Hippocampal formation (tissue), 2 donors: Measurements from ENCODE around the gene LRFN3.
"Not testable (repeated sequence)": the region's sequence is repeated elsewhere in the genome, so short reads cannot be mapped to it uniquely, and the experiment has no call there.

Experiments used
- DNase-seq, 2 donors: peaks; one replicate each; lab custom pipeline; 2025; lab: John Stamatoyannopoulos, UW

LRFN3 gene

GRCh38 chr19:35939307-35940077 lies 3.3 kb downstream of the LRFN3 start:
- DNase-seq, result no peak

DNA sequence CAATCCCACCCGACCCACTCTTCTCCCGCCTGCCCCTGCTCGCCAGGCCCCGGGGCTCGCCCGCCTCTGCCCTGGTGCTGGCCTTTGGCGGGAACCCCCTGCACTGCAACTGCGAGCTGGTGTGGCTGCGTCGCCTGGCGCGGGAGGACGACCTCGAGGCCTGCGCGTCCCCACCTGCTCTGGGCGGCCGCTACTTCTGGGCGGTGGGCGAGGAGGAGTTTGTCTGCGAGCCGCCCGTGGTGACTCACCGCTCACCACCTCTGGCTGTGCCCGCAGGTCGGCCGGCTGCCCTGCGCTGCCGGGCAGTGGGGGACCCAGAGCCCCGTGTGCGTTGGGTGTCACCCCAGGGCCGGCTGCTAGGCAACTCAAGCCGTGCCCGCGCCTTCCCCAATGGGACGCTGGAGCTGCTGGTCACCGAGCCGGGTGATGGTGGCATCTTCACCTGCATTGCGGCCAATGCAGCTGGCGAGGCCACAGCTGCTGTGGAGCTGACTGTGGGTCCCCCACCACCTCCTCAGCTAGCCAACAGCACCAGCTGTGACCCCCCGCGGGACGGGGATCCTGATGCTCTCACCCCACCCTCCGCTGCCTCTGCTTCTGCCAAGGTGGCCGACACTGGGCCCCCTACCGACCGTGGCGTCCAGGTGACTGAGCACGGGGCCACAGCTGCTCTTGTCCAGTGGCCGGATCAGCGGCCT lies 4.1 kb downstream of the LRFN3 start:
- no peak for DNase-seq

- no peak for DNase-seq
Observed at GRCh38 chr19:35940839-35941238, 4.7 kb downstream of the LRFN3 start.

GRCh38 chr19:35942235-35942634 lies 6.1 kb downstream of the LRFN3 start:
- no peak for DNase-seq

- no peak for DNase-seq
Observed at GRCh38 chr19:35943321-35944301, 7.4 kb downstream of the LRFN3 start.

GRCh38 chr19:35944556-35944955 lies 8.4 kb downstream of the LRFN3 start:
- DNase-seq, result no peak

- no peak for DNase-seq
Observed at GRCh38 chr19:35945121-35945790, 9.1 kb downstream of the LRFN3 start.

DNA sequence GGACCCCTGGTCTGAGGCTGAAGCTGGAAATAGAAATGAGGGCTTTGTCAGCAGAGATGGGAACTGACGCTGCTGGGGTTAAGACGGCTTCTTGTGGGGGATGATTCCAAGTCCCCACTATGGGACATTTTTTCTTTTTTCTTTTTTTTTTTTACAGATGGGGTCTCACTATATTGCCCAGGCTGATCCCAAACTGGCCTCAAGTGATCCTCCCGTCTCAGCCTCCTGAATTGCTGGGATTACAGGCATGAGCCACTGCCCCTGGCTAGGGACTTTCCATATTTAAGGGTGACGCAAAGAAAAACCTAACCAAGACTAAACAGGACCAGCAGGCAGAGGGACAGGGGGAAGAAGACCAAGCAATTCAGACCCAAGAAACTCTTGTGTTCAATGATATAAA lies 10.0 kb downstream of the LRFN3 start:
- no peak for DNase-seq

DNA sequence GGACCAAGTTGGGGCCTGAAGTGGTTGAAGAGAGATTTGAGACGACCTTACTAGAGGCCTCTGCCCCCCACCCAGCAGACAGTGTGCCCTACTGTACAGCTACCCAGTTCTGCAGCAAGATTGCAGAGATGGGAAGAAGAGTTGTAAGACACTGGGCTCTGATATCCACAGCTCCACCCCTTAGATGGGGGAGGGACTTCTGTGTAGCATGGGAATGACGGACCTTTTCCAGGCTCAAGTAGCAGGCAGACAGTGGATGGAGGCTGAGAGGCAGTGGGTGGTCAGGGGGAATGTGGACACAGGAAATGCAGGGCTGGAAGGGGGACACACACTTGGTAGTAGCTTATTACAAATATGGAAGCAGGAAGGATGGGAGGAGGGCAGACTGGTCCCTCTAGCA lies 13.0 kb downstream of the LRFN3 start:
- no peak for DNase-seq

DNA sequence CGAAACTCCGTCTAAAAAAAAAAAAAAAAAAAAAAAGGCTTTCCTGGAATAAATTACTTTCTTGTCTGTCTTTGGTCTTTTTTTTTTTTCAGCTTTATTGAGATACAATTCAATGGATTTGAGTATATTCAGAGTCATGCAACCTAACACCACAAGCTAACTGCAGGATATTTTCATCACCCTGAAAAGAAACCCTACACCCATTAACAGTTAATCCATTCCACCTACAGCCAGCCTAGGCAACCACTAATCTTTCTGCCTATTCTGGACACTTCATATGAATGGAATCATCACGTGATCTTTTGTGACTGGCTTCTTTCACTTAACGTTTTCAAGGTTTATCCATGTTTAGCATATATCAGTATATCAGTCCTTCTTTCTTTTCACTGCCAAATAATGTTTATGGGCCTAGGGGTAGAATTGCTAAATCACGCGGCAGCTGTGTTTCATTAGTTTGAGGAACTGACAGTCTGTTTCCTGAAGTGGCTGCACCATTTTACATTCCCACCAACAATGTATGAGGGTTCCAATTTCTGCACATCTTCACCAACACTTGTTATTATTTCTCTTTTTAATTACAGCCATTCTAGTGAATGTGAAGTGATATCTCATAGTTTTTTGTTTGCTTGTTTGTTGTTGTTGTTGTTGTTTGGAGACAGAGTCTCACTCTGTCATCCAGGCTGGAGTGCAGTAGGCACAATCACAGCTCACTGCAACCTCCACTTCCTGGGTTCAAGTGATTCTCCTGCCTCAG lies 19.9 kb downstream of the LRFN3 start:
- DNase-seq, result no peak

DNA sequence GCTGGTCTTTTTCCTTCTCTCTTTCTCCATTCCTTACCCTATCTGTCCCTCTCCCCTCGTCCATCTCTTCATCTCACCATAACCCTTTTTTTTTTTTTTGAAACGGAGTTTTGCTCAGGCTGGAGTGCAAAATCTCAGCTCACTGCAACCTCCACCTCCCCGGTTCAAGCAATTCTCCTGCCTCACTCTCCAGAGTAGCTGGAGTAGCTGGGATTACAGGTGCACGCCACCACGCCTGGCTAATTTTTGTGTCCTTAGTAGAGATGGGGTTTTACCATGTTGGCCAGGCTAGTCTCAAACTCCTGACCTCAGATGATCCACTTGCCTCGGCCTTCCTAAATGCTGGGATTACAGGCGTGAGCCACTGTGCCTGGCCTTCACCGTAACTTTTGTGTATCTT lies 21.2 kb downstream of the LRFN3 start:
- not testable (repeated sequence) for DNase-seq

GRCh38 chr19:35958660-35959039 lies 22.5 kb downstream of the LRFN3 start:
- no peak for DNase-seq

DNA sequence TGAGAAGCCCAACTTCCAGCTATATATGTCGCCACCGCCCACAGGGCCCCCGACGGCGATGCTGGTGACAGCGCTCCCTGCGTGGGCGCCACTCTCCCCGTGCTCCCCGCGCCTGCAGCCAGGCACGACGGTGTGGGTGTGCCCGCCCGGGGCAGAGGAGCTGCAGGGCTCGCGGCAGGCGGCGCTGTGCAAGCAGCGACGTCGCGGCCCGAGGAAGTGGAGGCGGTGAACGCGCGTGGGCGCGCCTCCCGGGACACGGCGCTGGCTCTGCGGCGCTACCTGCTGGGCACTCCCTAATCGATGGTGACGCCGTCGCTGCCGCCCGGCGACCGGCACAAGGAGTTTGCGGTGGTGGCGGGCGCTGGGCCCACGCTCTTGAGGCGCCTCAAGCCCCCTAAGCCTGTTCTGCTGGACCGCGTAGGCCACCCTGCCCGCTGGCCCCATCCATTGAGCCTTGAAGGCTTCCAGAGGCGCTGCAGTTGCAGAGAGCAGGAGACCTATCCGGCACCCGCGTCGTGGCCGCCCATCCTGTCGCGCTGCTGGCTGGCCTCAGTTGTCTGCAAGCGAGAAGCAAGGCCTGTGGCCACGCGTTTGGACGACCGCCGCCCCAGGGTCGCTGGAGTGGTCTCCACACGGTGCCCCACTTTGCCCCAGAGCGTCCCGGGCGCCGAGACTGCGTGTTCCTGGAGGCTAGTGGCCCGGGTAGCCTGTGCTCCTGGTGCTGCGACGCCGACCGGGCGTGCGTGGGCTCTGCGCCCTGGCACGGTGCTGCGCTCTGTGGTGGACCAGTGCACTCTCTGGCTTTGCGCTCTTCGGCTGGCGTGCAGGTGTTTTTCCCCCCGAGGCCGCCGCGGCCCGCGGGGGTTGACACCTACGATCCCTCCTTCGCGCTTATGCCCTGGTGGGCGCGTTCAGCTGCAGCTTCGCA lies 23.1 kb downstream of the LRFN3 start:
- DNase-seq, result no peak

DNA sequence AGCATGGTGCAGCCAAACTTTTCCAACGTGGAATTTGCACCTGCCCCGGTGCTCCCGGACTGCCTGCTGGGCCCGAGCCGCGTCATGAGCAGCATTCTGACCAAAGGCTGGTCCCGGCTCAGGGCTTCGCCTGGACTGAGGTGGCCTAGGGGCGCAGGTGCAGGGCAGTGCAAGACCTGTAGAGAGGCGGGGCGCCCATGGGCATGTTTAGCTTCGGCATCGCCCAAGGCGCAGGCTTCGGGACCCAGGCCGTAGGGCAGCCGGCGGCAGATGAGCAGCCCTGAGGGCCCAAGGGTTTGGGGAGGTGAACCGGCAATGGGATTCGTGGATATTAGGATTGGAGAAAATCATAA lies 23.8 kb downstream of the LRFN3 start:
- no peak for DNase-seq

- no peak for DNase-seq
Observed at GRCh38 chr19:35960432-35960972, 24.3 kb downstream of the LRFN3 start.

DNA sequence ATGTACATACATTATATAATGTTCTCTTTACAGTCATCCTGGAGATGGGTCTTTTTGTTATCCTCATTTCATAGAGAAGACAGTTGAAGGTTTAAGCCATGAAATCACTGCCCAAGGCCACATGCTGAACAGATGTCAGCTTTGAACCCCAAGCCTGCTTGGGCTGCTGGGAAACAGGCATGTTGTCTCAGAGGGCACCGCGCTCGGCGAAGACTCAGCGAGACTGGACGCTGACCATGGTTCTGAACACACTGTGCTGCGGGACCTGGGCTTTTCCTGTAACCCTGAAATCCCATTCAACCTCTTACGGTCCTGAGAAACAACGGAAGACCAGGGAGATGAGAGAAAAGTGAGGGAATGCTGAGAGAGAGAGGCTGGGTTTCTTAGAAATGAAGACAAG lies 27.3 kb downstream of the LRFN3 start:
- DNase-seq, result no peak

DNA sequence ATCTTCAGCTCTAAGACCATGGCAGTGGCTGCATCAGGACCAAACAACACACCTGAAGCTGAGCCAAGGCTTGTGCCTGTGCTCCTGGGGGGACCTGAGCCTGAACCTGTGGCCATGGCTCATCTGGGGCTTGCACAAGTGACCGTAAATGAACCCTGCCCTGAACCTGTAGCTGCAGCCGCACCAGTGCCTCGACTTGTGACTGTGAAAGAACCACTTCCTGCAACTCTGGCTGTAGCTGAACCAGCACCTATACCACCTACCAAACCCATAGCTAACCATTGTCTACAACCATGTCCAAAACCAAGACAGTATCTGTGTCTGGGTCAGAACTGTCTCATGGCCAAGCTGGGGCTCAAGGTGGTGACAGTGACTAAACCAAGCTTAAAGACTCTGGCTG lies 30.6 kb downstream of the LRFN3 start:
- DNase-seq, result no peak

- no peak for DNase-seq
Observed at GRCh38 chr19:35973487-35973886, 37.3 kb downstream of the LRFN3 start.

DNA sequence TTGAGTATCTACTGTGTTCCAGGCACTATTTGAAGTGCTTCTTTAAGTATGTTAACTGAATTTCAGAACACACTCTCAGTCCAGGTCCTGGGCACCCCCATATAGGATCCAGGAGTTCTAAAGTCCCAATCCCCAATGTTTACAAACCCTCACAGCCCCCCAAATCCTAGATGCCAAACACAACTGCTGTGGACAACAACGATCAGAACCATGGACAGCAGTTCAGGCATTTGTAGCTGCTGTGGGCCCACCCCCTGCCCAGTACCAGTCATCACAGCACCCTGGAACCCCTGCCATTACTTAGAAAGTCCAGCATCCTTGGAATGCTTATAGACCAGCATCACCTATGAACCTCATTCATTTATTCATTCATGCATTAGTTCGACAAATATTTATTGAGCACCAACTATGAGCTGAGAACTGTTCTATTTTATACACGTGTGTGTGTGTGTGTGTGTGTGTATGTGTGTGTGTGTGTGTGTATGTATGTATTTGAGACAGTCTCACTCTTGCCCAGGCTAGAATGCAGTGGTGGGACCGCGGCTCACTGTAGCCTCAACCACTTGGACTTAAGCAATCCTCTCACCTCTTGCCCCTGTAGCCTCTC lies 39.5 kb downstream of the LRFN3 start:
- DNase-seq, result no peak
